ENCODE results near the gene NKX2-8.

DNA sequence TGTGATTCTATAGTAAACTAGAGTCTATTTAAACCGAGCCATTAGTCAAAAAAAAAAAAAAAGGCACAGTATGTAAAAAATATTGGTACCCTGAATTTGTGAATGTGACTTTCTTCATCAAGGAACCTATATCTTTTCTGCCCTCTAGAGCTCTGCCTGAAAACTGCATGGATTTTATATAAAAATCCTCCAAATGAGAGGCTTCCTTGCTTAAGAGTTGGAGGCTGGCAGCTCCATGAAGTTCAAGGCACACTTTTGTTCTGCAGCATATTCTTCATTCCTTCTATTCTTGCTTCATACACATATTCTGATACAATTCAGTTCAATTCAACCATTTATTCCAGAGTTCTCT, 23.1 kb upstream of the NKX2-8 start:
- TF ChIP-seq, protein P1, sequence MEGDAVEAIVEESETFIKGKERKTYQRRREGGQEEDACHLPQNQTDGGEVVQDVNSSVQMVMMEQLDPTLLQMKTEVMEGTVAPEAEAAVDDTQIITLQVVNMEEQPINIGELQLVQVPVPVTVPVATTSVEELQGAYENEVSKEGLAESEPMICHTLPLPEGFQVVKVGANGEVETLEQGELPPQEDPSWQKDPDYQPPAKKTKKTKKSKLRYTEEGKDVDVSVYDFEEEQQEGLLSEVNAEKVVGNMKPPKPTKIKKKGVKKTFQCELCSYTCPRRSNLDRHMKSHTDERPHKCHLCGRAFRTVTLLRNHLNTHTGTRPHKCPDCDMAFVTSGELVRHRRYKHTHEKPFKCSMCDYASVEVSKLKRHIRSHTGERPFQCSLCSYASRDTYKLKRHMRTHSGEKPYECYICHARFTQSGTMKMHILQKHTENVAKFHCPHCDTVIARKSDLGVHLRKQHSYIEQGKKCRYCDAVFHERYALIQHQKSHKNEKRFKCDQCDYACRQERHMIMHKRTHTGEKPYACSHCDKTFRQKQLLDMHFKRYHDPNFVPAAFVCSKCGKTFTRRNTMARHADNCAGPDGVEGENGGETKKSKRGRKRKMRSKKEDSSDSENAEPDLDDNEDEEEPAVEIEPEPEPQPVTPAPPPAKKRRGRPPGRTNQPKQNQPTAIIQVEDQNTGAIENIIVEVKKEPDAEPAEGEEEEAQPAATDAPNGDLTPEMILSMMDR (IDR thresholded peaks at IDR 0.05): no peak
- no peak for TF ChIP-seq POLR2A (IDR thresholded peaks at IDR 0.05)
